ENCODE data around the gene AP3S1.

The AP3S1 gene

DNA sequence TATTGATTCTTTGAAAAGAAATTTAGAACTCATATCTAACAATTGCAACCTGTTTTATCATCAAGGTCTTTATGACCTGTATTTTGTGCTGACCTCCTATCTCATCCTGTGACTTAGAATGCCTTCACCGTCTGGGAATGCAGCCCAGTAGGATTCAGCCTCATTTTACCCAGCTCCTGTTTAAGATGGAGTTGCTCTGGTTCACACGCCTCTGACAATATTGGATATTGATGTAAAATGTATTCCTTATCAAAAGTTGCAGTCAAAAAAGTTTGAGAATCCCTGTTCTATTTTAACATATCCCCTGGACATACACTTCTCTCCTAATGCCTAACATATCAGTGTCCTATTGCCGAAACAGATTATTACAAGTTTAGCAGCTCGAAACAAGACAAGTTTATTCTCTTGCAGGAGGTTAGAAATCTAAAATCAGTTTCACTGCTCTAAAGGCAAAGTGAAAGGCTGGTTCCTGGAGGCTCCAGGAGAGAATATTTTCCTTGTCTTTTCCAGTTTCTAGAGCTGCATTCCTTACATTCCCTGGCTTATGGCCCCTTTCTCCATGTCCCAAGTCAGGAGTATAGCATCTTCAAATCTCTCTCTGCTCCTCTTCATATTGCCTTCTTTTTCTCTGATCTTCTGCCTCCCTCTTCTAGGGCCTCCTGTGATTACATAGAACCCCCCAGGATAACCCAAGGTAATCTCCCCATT lies 89.0 kb downstream of the AP3S1 start:
- Histone ChIP-seq H3K4me3 (ENCODE audit: low read depth, low read length) (no peak overlapping the region), H3K79me2 (no peaks in the 10 kb centered on the region), H3K27me3 (ENCODE audit: control insufficient read depth, insufficient read depth, low read length) (no peaks in the 10 kb centered on the region), H3K27ac (no peak overlapping the region), H3K36me3 (ENCODE audit: control insufficient read depth, insufficient read depth, low read length) (no peaks in the 10 kb centered on the region), H2AFZ (no peak overlapping the region), H3K4me2 (ENCODE audit: low read length) (no peak overlapping the region), H3K9ac (no peak overlapping the region), H3K4me1 (no peaks in the 10 kb centered on the region), H3K9me3 (ENCODE audit: control insufficient read depth, low read length) (no peaks in the 10 kb centered on the region)
- TF ChIP-seq, protein P1, sequence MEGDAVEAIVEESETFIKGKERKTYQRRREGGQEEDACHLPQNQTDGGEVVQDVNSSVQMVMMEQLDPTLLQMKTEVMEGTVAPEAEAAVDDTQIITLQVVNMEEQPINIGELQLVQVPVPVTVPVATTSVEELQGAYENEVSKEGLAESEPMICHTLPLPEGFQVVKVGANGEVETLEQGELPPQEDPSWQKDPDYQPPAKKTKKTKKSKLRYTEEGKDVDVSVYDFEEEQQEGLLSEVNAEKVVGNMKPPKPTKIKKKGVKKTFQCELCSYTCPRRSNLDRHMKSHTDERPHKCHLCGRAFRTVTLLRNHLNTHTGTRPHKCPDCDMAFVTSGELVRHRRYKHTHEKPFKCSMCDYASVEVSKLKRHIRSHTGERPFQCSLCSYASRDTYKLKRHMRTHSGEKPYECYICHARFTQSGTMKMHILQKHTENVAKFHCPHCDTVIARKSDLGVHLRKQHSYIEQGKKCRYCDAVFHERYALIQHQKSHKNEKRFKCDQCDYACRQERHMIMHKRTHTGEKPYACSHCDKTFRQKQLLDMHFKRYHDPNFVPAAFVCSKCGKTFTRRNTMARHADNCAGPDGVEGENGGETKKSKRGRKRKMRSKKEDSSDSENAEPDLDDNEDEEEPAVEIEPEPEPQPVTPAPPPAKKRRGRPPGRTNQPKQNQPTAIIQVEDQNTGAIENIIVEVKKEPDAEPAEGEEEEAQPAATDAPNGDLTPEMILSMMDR (IDR thresholded peaks at IDR 0.05): no peak

DNA sequence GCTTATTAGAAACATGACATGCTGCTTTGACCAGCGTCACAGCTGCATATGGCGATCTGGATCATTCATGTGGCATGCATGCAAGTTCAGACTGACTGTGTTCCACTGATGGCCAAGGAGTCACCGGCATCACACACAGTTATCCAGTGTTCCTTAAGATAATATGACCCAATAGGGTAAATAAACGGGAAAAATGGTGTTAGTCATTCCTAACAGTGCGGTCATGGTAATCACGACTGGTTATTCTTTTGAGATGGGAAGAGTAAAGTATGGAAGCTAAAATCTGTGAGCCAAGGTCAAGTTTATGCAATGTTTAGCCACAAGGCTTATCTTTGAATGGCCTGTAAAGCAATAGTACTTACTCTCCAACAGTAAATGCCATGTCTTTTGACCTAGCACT lies 91.3 kb downstream of the AP3S1 start:
- no peak overlapping the region for H3K9ac ChIP-seq
- H3K27ac ChIP-seq: no peak overlapping the region
- no peak overlapping the region for H3K4me3 ChIP-seq (ENCODE audit: low read depth, low read length)
- no peak overlapping the region for H2AFZ ChIP-seq
- H3K27me3 ChIP-seq (ENCODE audit: control insufficient read depth, insufficient read depth, low read length): no peaks in the 10 kb centered on the region
- H3K9me3 ChIP-seq (ENCODE audit: control insufficient read depth, low read length): no peaks in the 10 kb centered on the region
- no peaks in the 10 kb centered on the region for H3K4me1 ChIP-seq
- H3K79me2 ChIP-seq: no peaks in the 10 kb centered on the region
- H3K36me3 ChIP-seq (ENCODE audit: control insufficient read depth, insufficient read depth, low read length): no peaks in the 10 kb centered on the region
- H3K4me2 ChIP-seq (ENCODE audit: low read length): no peak overlapping the region
- TF ChIP-seq, protein P1 (IDR thresholded peaks at IDR 0.05): no peak

DNA sequence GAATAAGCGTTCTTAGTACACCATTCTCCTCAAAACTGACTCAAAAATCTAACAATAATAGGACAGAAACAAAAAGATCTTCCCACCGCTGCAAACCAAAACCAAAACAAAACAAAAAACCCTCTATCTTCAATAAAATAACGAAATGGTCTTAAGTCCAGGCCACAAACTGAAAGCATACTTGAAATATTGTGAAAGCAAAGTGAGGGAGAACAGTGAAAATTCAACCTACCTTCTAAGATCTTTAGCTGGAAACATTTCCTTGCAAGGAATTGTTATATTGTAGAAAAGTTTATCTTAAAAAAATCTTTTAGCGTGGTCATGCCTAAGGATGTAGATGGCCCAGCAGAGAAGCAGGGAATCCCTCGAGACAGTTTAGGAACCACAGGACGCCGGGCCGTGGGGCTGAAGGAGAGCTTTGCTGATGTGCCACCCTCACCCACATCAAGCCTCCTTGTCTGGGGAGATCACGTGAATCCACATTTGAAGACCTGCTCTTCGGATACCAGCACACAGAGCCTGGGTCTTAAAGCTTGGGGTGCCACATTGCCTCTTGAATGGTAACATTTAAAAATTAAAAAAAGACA lies 92.7 kb downstream of the AP3S1 start:
- no peaks in the 10 kb centered on the region for H3K4me1 ChIP-seq
- no peak overlapping the region for H3K4me2 ChIP-seq (ENCODE audit: low read length)
- no peak overlapping the region for H3K27ac ChIP-seq
- no peak overlapping the region for H3K9ac ChIP-seq
- no peak overlapping the region for H3K4me3 ChIP-seq (ENCODE audit: low read depth, low read length)
- no peaks in the 10 kb centered on the region for H3K27me3 ChIP-seq (ENCODE audit: control insufficient read depth, insufficient read depth, low read length)
- no peaks in the 10 kb centered on the region for H3K79me2 ChIP-seq
- TF ChIP-seq, protein P1 (IDR thresholded peaks at IDR 0.05): no peak
- H2AFZ ChIP-seq: no peak overlapping the region
- H3K36me3 ChIP-seq (ENCODE audit: control insufficient read depth, insufficient read depth, low read length): no peaks in the 10 kb centered on the region
- no peaks in the 10 kb centered on the region for H3K9me3 ChIP-seq (ENCODE audit: control insufficient read depth, low read length)

DNA sequence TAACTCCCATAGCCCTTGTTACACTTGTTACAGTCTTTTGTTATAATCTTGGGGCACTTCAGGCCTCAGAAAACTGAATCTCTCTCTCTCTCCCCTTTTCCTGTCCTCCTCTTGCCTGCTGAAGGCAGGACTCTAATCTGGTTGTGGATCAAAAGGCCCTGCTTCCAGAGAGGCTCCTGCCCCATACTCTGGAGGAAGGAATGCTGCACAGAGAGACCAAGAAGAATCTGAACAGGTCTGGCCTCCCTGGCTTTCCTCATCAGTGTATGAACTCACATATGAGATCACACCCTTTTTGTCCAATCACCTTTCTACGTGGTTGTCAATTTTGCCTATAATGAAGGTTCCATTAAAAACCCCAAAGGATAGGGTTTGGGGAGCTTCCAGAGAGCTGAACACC lies 94.3 kb downstream of the AP3S1 start:
- TF ChIP-seq, protein P1 (IDR thresholded peaks at IDR 0.05): no peak
- Histone ChIP-seq H2AFZ (no peak overlapping the region), H3K27me3 (ENCODE audit: control insufficient read depth, insufficient read depth, low read length) (no peaks in the 10 kb centered on the region), H3K4me3 (ENCODE audit: low read depth, low read length) (no peak overlapping the region), H3K79me2 (no peaks in the 10 kb centered on the region), H3K9ac (no peak overlapping the region), H3K27ac (no peak overlapping the region), H3K4me1 (no peaks in the 10 kb centered on the region), H3K4me2 (ENCODE audit: low read length) (no peak overlapping the region), H3K9me3 (ENCODE audit: control insufficient read depth, low read length) (no peaks in the 10 kb centered on the region), H3K36me3 (ENCODE audit: control insufficient read depth, insufficient read depth, low read length) (no peaks in the 10 kb centered on the region)

DNA sequence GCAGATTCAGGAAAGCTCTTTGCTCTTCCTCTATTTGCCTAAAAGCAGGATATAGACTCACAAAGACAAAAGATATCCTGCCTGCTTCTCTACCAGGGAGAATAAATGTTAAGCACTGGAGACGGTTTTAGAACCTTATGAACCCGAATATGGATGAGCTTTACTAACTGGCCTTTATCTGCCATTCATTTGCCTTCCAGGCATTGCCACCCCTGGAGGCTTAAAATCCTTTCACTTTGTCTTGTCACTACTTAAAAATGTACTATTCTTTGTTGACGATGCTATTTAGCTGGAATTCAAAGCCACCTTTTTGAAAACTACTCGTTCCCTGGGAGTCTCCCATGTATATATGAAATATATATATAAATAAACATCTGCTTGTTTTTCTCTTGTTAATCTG lies 97.3 kb downstream of the AP3S1 start:
- H3K4me2 ChIP-seq (ENCODE audit: low read length): no peak overlapping the region
- H3K9me3 ChIP-seq (ENCODE audit: control insufficient read depth, low read length): no peaks in the 10 kb centered on the region
- no peaks in the 10 kb centered on the region for H3K4me1 ChIP-seq
- H3K27ac ChIP-seq: no peak overlapping the region
- no peaks in the 10 kb centered on the region for H3K36me3 ChIP-seq (ENCODE audit: control insufficient read depth, insufficient read depth, low read length)
- no peaks in the 10 kb centered on the region for H3K27me3 ChIP-seq (ENCODE audit: control insufficient read depth, insufficient read depth, low read length)
- no peaks in the 10 kb centered on the region for H3K79me2 ChIP-seq
- TF ChIP-seq, protein P1 (IDR thresholded peaks at IDR 0.05): no peak
- H3K9ac ChIP-seq: no peak overlapping the region
- H3K4me3 ChIP-seq (ENCODE audit: low read depth, low read length): no peak overlapping the region
- no peak overlapping the region for H2AFZ ChIP-seq

Data from parathyroid adenoma (tissue), 2 donors.